Medulla oblongata (tissue), 1 donor: Measurements from ENCODE around the gene MAB21L3.
A peak's percentile ranks its signal among the peaks of the same experiment; 100 is the strongest.
"Not testable (repeated sequence)": the region's sequence is repeated elsewhere in the genome, so short reads cannot be mapped to it uniquely, and the experiment has no call there.

ENCODE experiments used
- DNase-seq: peaks from one replicate; pipeline ENCODE4 v3.0.0-alpha.2; 2015; ENCODE audit errors: extremely low spot score

Gene MAB21L3

DNA sequence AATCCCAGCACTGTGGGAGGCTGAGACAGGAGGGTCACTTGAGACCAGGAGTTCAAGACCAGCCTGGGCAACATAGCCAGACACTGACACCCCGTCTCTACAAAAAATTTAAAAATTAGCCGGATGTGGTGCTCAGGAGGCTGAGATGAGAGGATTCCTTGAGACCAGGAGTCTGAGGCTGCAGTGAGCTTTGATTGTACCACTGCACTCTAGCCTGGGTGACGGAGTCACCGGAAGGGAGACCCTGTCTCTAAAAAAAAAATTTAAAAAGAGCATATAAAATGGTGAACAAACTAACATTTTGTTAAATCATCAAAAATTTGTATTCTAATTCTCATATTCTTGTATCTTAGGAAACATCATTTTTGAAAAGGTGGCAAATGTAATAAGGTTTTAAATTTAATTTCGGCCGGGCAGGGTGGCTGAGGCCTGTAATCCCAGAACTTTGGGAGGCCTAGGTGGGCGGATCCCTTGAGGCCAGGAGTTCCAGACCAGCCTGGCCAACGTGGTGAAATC lies 27.1 kb downstream of the MAB21L3 start:
- DNase-seq: no peak

DNA sequence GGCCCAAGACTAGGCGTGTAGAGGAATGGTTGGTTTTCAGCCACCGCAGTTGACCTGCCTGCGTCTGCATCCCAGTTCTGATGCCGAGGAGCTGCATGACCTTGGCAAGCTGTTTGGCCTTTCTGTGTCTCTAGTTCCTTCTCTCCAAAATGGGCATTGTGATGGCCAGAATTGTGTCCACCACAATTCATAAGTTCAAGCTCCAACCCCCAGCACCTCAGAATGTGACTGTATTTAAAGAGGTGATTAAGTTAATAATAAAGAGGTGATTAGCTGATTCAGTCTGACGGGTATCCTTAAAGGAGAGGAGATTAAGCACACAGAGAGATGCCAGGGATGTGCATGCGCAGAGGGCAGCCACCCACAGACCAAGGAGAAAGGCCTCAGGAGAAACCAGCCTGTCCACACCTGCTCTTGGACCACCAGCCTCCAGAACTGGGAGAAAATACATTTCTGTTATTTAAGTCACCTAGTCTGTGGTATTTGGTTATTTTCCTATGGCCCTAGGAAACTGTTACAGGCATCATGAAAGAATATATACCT lies 28.5 kb downstream of the MAB21L3 start:
- no peak for DNase-seq

DNA sequence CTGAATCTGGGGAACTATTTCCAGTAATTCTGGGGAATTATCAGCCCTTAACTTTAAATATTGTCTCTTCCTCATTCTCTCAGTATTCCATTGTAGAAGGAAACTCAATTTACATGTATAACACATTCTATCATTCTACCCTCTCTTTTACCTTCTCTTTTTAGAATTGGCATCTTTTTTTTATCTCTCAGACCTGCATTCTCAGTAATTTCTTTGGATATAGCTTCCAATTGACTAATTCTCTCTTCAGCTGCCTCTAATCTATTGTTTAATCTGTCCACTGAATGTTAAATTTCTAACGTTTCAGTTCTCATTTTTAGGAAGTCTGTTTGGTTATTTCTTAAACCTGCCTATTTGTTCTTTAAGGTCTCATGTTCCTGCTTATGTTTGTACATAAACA lies 33.0 kb downstream of the MAB21L3 start:
- DNase-seq: no peak

DNA sequence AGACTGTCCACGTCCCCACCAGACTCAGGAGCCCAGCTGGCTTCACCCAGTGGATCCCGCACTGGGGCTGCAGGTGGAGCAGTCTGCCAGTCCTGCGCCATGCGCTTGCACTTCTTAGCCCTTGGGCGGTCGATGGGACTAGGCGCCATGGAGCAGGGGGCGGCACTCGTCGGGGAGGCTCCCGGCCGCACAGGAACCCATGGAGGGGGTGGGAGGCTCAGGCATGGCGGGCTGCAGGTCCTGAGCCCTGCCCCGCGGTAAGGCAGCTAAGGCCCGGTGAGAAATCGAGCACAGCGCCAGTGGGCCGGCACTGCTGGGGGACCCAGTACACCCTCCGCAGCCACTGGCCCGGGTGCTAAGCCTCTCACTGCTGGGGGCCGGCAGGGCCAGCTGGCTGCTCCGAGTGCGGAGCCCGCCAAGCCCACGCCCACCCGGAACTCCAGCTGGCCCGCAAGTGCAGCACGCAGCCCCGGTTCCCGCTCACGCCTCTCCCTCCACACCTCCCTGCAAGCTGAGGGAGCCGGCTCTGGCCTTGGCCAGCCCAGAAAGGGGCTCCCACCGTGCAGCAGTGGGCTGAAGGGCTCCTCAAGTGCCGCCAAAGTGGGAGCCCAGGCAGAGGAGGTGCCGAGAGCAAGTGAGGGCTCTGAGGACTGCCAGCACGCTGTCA lies 35.4 kb downstream of the MAB21L3 start:
- DNase-seq: not testable (repeated sequence)

DNA sequence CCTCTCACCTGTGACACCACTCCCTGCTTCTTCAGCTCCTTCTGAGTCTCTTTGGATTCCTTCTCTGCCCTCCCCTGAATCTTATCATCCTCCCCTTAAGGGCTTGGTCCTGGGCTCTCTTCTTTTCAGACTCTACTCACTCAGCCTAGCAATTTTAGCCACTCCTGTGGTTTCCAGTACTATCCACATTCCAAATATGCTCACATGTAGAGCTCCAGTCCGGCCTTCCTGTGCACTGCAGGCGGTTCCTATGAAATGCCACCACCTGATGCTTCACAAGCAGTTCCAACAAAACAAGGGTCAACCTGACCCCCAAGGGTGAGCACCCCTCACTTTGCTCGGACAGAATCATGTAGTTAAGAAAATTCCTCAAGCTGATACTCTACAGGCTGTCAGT lies 35.9 kb downstream of the MAB21L3 start:
- DNase-seq: no peak

DNA sequence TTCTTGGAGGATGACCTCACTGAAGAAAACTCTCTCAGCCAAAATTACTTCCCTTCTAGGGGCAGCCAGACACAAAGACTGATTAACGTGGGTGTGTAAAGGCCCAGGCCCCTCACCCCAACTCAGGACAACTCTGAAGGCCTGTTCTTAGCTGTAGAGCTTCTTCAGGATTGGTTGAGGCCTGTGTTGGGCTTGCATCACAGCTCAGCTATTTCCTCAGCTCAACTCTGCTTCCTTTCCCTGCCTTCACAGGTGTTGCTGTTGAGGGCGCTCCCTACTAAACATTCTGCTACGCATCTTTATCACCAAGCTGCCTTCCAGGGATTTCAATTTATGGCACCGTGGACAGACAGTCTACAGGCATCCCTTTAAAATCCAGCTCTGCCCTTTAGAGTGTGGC lies 36.8 kb downstream of the MAB21L3 start:
- no peak for DNase-seq

DNA sequence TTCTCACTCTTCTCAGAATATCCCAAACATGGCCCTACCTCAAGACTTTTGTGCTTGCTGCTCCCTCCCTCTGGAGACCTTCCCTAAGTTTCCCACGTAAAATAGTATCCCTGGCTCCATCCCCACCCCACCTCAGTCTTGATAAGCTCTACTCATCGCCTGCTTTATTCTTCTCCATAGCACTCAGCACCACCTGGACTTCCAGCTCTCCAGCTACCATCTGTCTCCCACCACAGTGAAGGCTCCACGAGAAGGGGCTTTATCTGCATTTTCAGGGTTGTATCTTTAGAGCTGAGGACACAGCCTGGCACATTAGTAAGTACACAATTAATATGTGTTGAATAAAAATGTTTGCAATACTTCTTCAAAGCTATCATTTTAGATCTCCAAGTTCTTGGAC lies 37.8 kb downstream of the MAB21L3 start:
- DNase-seq: no peak

DNA sequence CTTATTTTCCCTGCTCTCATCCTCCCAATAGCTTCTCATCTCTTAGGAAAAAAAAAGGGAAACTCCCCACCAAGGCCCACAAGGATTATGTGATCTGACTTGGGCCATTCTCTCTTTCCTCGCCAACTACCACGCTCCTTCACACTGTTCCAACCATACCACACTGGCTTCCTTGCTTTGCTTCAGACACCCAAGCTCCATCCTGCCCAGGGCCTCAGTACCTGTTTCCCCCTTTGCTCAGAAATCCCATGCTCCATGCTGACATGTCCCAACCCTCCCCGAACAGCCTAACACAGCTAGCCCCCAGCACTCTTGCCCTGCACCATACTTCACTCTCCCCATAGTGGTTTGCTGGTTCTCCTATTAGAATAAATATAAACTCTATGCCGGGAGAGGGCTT lies 39.2 kb downstream of the MAB21L3 start:
- no peak for DNase-seq

DNA sequence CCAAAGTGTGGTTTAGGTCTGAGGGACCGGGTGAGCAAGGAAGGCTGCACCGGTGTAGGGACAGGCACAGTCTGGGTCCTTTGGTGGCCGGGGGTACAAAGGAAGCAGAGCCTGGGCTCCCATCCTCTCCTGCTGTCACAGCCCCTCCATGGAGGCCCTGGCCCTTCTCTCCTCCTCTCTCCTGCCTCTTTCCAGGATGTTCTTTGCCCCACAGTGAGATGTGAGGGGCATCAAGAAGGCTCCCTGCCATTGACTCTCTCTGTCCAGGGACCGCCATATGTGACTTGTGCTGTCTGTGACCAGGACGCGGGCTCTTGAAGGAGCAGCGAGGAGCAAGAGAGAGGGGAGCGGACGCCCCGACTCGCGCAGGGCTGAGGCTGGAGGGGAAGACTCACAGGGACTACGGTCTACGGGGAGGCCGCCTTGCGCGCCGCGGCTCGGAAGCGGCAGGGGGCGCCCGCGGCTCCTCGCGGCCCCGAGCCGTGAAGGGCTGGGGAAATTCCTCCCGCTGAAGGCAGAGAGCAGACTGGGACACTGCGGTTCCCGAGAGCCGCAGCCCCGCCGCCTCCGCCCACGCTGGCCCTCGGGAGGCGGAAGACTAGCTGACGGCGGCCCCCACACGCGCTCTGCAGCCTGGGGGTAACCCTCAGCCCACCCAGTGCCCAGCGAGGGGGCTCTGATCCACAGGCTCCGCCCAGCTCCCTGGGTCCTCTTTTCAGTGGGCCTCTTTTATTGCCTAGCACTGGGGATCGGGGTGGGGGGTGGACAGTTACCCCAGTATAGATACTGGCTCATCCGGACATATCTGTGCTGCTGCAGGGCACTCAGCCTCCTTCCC lies 40.8 kb downstream of the MAB21L3 start:
- peak; percentile 89 for DNase-seq

DNA sequence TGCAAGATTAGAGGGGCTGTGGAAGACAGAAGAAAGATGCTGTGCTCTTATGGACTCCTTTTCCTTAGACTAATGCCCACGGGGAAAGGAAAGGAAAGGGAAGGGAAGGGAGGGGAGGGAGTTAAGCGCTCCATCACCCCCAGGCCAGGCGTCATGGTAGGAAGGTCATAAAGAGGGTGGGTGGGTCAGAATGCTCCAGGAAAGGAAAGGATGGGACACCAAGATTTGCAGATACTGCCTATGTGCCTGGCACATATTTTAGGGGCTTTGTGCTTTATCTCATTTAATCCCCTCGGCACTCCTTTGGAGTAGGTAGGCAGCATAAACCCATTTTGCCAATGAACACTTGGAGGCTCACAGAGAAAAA lies 41.4 kb downstream of the MAB21L3 start:
- DNase-seq: no peak

DNA sequence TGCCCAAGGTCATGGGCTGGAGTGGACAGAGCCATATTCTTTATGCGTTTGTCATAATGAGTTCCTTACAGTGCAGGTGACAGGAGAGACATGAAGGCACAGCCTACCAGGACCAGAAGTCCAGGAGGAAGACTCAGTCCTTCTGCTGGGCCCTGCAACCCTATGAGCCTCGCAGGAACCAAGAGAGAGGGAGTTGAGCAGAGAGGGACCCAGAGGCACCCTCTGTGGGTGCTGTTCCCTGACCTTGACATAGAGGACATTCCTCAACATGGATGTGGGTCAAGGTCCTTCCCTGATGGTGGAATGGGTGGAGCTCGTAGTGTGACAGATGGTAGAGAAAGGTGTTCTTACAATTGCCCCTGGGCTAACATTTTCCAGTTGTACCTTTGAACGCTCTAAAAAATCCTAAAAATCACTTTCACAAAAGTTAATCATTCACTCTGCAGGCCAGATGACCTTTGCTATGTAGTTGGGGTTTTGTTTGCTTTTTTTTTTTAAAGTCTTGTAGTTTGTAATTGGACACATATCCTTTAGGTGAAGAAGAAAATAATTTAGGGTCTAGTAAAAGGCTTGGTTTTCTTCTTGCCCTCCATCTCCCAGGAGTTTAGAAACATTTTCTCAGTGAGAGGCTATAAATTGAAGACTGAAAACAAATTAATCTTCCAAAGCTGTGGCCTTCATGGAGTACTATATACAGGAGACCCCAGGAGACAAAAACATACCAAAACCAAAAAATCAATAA lies 41.9 kb downstream of the MAB21L3 start:
- no peak for DNase-seq

DNA sequence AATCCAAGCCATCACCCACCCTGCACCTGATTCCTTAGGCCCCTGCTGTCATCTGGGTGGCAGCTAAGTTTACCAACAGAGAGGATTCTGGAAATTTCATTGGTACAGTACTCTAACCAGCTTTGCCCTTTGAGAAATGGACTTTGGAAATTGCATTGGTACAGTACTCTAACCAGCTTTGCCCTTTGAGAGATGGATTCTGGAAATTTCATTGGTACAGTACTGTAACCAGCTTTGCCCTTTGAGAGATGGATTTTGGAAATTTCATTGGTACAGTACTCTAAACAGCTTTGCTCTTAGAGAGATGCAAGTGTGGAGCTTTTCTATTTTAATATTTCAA lies 42.5 kb downstream of the MAB21L3 start:
- DNase-seq: no peak

DNA sequence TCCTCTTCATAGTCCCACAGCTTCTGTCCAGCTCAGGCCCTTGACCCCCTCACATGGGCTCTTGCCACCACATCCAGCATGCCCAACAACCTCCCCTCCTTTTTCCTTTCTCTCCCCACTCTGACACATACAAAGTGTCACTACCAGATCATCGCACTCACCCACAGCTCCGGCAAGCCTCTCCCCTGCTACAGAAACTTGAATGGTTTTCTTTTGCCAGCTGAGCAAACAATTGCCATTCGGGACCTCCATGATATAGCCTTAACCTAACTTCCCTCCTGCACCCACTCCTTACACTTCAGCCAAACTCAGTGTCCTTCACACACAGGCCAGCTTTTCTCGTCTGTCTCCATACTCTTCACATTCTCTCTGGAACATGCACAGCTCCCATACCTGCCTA lies 43.3 kb downstream of the MAB21L3 start:
- no peak for DNase-seq

DNA sequence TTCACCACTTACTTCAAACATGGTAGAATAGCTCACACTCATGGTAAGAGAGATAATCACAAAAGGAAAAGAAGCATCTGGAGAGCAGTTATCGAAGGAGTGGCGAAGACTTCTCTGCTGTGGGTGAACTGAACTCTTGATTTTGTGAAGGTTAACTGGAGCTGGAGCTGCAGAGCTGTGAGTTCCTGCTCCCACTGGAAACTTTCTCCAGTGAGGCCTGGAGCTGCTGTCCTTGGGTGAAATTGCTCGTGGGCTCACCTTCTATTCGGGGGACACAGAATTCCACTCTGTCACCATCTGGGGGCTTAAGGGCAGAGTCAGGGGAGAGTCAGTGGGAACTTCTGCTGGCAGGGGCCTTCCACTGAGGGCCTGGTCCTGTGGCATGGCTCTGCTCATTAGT lies 45.9 kb downstream of the MAB21L3 start:
- no peak for DNase-seq

DNA sequence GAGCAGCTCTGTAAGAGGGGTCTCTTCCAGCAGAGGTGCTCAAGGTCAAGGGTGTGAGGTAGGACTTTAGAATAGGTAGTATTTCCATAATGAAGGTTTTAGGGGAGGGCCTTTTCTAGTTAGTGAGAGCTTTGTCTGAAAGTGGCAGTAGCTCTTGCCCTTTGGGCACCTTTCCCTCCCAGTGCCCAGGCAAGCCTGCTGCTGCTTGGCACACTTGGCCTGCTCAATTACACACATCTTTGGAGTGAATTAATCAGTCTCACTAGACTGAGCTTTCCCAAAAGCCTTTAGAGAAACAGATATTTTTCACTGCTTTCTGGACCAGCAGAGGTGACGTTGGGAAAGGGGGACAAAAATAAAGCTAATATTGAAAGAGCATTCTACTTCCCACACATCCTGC lies 48.0 kb downstream of the MAB21L3 start:
- DNase-seq: peak; percentile 56

DNA sequence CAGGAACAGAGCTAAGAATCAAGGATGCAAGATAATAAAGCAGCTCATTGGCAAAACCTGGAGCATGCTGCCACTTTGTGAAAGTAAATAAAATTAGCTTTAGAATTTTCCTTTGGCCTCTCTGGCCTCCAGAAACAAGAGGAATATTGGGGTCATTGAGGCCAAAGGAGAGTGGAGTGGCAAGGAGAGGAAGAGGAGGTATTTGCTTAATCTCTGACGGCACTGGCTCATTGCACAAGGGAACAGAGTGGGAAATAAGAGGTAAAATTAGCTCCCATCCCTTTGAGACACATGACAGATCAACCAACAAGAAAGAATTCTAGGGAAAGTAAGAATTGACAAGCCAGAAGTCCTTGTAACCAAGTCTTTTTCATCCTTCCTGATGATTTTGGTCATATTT lies 48.4 kb downstream of the MAB21L3 start:
- DNase-seq: no peak

DNA sequence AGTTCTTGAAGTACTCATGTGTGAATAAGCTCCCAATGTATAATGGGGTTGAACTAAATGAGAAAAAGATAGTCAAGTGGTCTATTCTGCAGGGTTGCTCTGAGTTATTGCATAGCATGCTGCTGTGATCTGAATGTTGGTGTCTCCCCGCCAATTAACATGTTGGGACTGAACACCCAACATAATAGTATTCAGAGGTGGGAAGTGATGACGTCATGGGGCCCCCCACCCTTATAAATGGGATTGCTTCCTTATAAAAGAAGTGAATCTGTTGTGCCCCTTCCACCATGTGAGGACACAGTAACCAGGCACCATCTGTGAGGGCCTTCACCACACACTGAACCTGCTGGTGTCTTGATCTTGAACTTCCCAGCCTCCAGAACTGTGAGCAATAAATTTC lies 50.2 kb downstream of the MAB21L3 start:
- DNase-seq: no peak

DNA sequence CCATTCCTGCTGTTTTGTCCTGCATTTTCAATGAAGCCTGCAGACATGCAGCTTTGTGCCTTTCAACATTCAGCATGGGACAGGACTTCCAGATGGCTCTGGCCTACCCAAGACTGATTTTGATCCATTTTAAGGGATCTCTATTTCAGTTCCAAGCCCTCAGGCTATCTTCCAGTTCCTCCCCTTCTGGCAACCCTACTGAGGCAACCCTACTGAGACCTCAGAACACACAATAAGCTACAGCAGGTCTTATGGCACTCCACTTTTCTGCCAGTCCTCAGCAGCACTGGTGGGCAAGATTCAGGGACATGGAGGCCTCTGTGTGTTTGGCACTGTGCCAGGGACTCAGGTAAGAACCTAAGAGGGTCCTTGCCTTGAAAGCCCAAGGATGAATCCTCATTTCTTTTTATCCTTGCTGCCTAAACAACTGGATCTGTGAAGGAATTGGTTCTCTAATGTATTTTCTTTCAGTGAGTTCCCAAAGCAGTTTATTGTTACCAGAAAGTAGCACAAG lies 50.7 kb downstream of the MAB21L3 start:
- DNase-seq: no peak

DNA sequence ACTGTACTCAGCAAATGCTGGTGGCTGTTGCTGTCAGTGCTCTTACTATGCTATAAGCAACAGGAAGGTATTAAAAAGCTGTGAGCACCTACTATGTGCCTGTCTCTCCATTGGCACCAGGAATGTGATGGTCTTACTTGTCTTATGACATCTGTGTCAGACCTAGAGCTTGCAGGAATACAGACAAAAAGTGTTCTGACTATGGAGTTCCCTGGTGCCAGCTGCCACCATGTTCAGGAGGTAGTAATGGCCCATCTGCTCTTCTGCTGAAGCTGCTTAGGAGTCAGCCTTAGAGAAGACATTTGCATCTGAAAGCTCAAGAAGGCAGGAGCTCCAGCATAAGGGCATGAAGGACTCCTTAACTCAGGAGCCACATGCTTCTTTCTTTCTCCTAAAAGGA lies 52.3 kb downstream of the MAB21L3 start:
- DNase-seq: no peak

DNA sequence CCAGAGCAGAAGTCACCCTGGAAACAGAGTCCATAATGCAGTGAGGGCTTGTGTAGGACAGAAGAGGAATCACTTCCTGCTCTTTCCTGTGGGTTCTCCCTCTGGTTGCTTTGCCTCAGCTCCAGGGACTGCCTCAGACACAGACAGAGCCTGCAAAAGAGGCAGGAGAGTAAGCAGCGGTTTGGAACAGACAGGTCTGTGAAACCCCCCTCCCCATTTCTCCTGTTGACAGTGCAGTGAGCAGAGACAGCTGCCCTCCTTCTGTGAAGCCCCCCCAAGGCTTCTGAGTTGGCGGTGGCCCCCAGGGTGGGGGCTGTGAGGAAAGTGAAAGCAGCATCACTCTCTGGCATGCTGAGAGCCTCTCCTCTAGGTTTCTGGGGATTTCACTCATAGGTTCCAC lies 53.0 kb downstream of the MAB21L3 start:
- DNase-seq: no peak

DNA sequence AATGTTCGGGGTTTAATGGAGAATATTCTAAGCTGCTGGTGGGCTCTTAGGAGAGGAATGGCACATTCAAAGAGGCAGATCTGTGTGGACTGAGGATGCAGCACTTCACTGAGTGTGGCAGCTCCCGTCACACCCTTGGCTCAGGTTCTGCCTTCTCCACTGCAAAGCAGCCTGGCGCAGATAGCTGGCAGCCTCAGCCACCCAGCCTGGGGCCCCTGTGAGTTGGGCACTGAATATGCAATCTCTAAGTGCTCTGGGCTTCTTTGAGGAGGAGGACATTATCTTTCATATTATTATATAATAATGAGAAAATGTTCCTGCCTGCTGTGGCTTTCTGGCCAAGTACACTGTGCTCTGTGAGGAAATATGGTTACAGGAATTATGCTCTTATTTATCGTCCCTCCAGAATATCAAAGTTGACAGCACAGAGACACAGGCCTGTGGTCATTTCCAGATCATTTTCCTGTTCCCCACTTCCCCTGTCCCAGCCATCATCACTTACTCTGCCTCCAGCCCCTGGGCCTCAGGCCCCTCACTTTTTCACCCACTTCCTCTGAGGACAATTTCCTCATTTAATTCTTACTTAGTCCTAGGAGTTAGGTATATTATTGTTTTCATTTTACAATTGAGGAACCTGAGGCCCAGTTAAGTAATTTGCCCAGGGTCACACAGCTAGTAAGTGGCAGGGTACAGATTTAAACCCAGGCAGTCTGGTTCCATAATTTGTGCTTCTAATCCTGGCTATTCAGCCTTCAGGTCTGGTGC lies 53.6 kb downstream of the MAB21L3 start:
- peak; percentile 55 for DNase-seq
